ENCODE measurements around the gene LMAN2.
A peak's percentile ranks its signal among the peaks of the same experiment; 100 is the strongest.

The LMAN2 gene

DNA sequence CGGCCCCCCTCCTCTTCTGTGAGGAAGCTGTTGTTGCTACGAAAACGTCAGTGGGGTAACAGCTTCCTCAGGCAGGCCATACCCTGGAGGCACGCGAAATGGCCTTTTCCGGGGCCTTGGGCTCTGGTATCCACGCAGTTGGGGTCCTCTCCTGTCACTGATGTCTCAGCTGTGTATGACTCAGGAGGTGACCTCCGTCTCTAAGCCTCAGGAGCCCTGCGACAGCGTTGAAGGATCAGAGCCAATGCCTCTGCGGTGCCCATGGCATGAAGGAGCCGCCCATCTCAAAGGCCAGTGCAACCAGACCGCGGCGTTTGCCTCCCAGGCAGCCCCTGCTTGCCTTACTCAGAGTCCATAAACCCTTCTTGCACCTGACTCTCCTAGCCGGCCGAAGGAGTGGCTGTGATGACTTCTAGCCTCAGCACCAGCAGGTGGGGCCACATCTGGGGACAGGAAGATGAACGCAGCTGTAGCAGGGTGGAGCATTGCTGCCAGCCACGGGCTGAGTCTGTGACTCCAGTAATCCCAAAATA, 38.8 kb downstream of the LMAN2 start (continued):
- TF ChIP-seq ZNF626 (tag by site-specific recombination; IDR thresholded peaks at IDR 0.05) = no peak
- peak; percentile 23 for TF ChIP-seq SP2 (tag by site-specific recombination; IDR thresholded peaks at IDR 0.05)
- TF ChIP-seq ZNF391 (tag by site-specific recombination; IDR thresholded peaks at IDR 0.05; ENCODE audit: borderline replicate concordance, low read depth) = no peak
- TF ChIP-seq ZNF624 (tag by site-specific recombination; IDR thresholded peaks at IDR 0.05) = no peak
- 0 out of 2 replicates have a peak, but pooled peaks have one; percentile 6 for TF ChIP-seq OVOL3 (tag by site-specific recombination; IDR thresholded peaks at IDR 0.05)
- 0 out of 2 replicates have a peak, but pooled peaks have one; percentile 35 for TF ChIP-seq ZFP37 (tag by site-specific recombination; IDR thresholded peaks at IDR 0.05)
- TF ChIP-seq ZBTB7A (tag by site-specific recombination; IDR thresholded peaks at IDR 0.05; ENCODE audit: low read depth) = no peak
- no peak for TF ChIP-seq ZNF777 (tag by site-specific recombination; IDR thresholded peaks at IDR 0.05; ENCODE audit: borderline replicate concordance)
- peak; percentile 100 for TF ChIP-seq ZNF335 (tag by site-specific recombination; conservative IDR thresholded peaks at IDR 0.05)
- TF ChIP-seq ZNF76 (tag by site-specific recombination; IDR thresholded peaks at IDR 0.05; ENCODE audit: borderline replicate concordance, low read depth) = no peak
- TF ChIP-seq, protein P1, sequence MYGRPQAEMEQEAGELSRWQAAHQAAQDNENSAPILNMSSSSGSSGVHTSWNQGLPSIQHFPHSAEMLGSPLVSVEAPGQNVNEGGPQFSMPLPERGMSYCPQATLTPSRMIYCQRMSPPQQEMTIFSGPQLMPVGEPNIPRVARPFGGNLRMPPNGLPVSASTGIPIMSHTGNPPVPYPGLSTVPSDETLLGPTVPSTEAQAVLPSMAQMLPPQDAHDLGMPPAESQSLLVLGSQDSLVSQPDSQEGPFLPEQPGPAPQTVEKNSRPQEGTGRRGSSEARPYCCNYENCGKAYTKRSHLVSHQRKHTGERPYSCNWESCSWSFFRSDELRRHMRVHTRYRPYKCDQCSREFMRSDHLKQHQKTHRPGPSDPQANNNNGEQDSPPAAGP (tag by site-specific recombination; IDR thresholded peaks at IDR 0.05) = peak; percentile 20; the same call in 1 of the 2 replicates
- no peak for TF ChIP-seq ZNF837 (tag by site-specific recombination; IDR thresholded peaks at IDR 0.05)
- 0 out of 2 replicates have a peak, but pooled peaks have one; percentile 8 for TF ChIP-seq PRDM4 (tag by site-specific recombination; IDR thresholded peaks at IDR 0.05)
- TF ChIP-seq PRDM10 (tag by site-specific recombination; IDR thresholded peaks at IDR 0.05) = peak; percentile 69
- no peak for TF ChIP-seq HOXA7 (CRISPR knock-in tag; IDR thresholded peaks at IDR 0.05; ENCODE audit: borderline replicate concordance)
- peak; percentile 39; the same call in 1 of the 2 replicates for TF ChIP-seq ZBTB17 (tag by site-specific recombination; IDR thresholded peaks at IDR 0.05)

DNA sequence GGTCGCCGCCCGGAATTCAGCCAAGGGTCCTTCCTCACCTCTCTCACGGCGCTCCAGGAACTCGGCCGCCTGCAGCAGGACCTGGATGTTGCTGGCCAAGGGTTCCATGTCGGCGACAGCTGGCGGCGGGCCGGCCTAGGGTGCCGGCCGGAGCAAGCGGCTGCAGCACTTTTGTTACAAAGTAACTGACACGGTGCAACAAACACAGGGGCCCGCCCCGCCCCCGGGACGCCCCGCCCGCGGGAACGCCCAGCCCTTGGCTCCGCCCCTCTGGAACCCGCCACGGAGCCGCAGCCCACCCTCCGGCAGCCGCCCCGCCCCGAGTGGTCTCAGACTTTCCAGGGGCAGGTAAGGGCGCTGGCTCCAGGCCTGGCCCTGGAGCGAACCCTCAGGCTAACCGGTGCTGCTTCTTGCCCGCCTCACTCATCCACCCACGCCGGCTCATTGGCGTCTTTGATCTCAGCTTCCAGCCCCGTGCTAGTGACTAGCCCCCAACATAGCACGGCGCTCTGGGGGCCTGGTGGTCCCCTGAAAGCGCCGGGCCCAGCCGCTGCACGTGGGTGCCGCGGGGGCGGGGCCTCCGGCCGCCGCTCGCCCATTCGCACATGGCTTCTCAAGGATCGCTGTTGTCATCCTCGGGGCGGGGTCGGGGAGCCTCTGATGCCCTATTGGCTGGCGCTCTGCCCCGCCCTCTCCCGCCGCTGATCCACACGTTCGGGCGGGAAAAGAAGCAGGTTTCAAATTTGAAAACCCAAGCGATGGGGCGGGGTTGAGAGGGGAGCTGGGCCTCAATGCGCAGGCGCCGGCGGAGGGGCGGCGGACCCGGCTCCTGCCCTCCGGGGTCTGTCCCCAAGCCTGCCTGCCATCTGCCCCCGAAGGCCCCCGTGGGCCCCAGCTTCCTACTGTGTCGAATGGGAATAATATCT, 39.5 kb downstream of the LMAN2 start, which contains the start of gene MXD3:
Gene MXD3, minus strand, starts transcription at position 176 of the 926 bp plus-strand sequence. Its CDS starts 68 bp downstream, at position 108.
- Histone ChIP-seq H3K4me1 (ENCODE audit: control insufficient read depth, insufficient read depth, low read length) (peaks cover 5% of the 10 kb centered on the region), H3K27ac (ENCODE audit: extremely low read depth, low read depth, low read length) (peak within 1 kb of the TSS; percentile 67), H3K36me3 (ENCODE audit: control insufficient read depth in 2 of 2, insufficient read depth in 1 of 2, low read length in 2 of 2) (peaks cover 0 to 27% of the 10 kb centered on the region in 2 experiments; a peak in 1 of 3 replicates), H3K4me3 (ENCODE audit: low read depth, low read length) (peak within 1 kb of the TSS; percentile 86), H3K9me3 (ENCODE audit: control insufficient read depth, insufficient read depth, low read depth, low read length) (no peaks in the 10 kb centered on the region)
- ChIA-PET CTCF (interaction anchor here (0.6 to 1.4 kb wide), 6 partner anchors 10 to 198 kb away, joined by 3 to 7 read pairs (median 3); no protein-coding TSS in a partner anchor), POLR2A (interaction anchor here (0.5 to 2.4 kb wide), 15 partner anchors 8 to 186 kb away, joined by 3 to 12 read pairs (median 5); partner anchors contain the start of genes GRK6, LMAN2, PRELID1 and RAB24)
- peak; percentile 9; the same call in 1 of the 2 replicates for TF ChIP-seq ZBTB20 (tag by site-specific recombination; IDR thresholded peaks at IDR 0.05)
- peak; percentile 96 for TF ChIP-seq SP3 (tag by site-specific recombination; IDR thresholded peaks at IDR 0.05)
- TF ChIP-seq ZNF341 (tag by site-specific recombination; IDR thresholded peaks at IDR 0.05; ENCODE audit: low read depth) = peak; percentile 69; the same call in 1 of the 2 replicates
- TF ChIP-seq ZFHX2 (tag by site-specific recombination; conservative IDR thresholded peaks at IDR 0.05) = peak; percentile 95
- no peak for TF ChIP-seq ZNF701 (tag by site-specific recombination; IDR thresholded peaks at IDR 0.05)
- TF ChIP-seq ZNF658 (tag by site-specific recombination; IDR thresholded peaks at IDR 0.05) = no peak
- TF ChIP-seq ZNF707 (tag by site-specific recombination; IDR thresholded peaks at IDR 0.05) = no peak
- no peak for TF ChIP-seq ZNF626 (tag by site-specific recombination; IDR thresholded peaks at IDR 0.05)
- TF ChIP-seq ZNF148 (tag by site-specific recombination; IDR thresholded peaks at IDR 0.05; ENCODE audit: borderline replicate concordance) = no peak
- TF ChIP-seq GLI4 (tag by site-specific recombination; IDR thresholded peaks at IDR 0.05) = no peak
- TF ChIP-seq ZNF174 (tag by site-specific recombination; IDR thresholded peaks at IDR 0.05) = no peak
